ENCODE results near the gene ABHD8. TPM values are rescaled to one million over a fixed set of nuclear protein-coding genes. Genes with fewer than 3 reads are reported as not detected.

The ABHD8 gene
- total and polyA plus RNA-seq, 2 donors (not counting 1 experiment from before 2014, with no cell fraction given), result 5.2 to 7.2 TPM

GRCh38 chr19:17259118-17259780 lies 44.0 kb downstream of the ABHD8 start:
- Histone ChIP-seq H3K4me2 (replicated peaks; ENCODE audit: low read depth, low read length, poor library complexity, severe bottlenecking) (no peak overlapping the region), H3K79me2 (ENCODE audit: control insufficient read depth, insufficient read depth, low read length) (no peaks in the 10 kb centered on the region), H3K36me3 (replicated peaks in 1 of 2; ENCODE audit: control extremely low read depth in 1 of 2, control insufficient read depth in 1 of 2, extremely low read depth in 1 of 2, insufficient read depth in 2 of 2, low read length in 1 of 2) (no peaks in the 10 kb centered on the region), H3K9me3 (ENCODE audit: control extremely low read depth in 1 of 3, control insufficient read depth in 2 of 3, insufficient read depth in 1 of 3, low read length in 2 of 3) (peaks cover 0 to 20% (median 6%) of the 10 kb centered on the region in 3 donors), H3K4me3 (ENCODE audit: control extremely low read depth in 1 of 5, extremely low read depth in 1 of 5, insufficient read depth in 1 of 5, low read depth in 2 of 5, low read length in 4 of 5) (no peak overlapping the region), H2AFZ (ENCODE audit: insufficient read depth, low read depth, low read length, poor library complexity, severe bottlenecking) (no peak overlapping the region), H3K27me3 (replicated peaks in 1 of 4; ENCODE audit: control extremely low read depth in 1 of 4, control insufficient read depth in 3 of 4, insufficient read depth in 4 of 4, low read length in 3 of 4) (no peaks in the 10 kb centered on the region), H3K4me1 (ENCODE audit: control insufficient read depth in 2 of 2, insufficient read depth in 2 of 2, low read length in 2 of 2) (peaks cover 0 to 6% of the 10 kb centered on the region in 2 donors), H3K27ac (ENCODE audit: low read length in 2 of 2) (no peak overlapping the region), H4K20me1 (ENCODE audit: control insufficient read depth, insufficient read depth, low read length, poor library complexity, severe bottlenecking) (no peaks in the 10 kb centered on the region), H3K9ac (ENCODE audit: low read length) (no peak overlapping the region)
- Mint-ChIP-seq H3K27me3 (no peaks in the 10 kb centered on the region), H3K4me1 (peaks cover 5% of the 10 kb centered on the region), H3K27ac (no peak overlapping the region), H3K9me3 (ENCODE audit: insufficient read depth) (no peaks in the 10 kb centered on the region), H3K4me3 (no peak overlapping the region)
- CTCF ChIA-PET, result interaction anchor here (0.7 to 4.8 kb wide), 13 partner anchors 8 to 128 kb away, joined by 3 to 29 read pairs (median 4); partner anchors contain the start of genes BABAM1, MRPL34 and OCEL1
- intact Hi-C loops (cut with micrococcal nuclease), result no loop called here
- ATAC-seq (ENCODE audit: low read depth), result no peak
- TF ChIP-seq EZH2 (IDR thresholded peaks at IDR 0.05; ENCODE audit: borderline replicate concordance, insufficient read depth, low read depth, low read length, poor library complexity, severe bottlenecking) (no peak), CTCF (IDR thresholded peaks at IDR 0.05) (no peak)
- no peak for DNase-seq
- 96% methylated on average over 6 of the region's 9 CpGs for WGBS (ENCODE audit: insufficient coverage)
- POLR2A ChIA-PET, result no interaction called here

- ATAC-seq (ENCODE audit: low read depth), result no peak
- Histone ChIP-seq H3K27me3 (replicated peaks in 1 of 4; ENCODE audit: control extremely low read depth in 1 of 4, control insufficient read depth in 3 of 4, insufficient read depth in 4 of 4, low read length in 3 of 4) (no peaks in the 10 kb centered on the region), H3K4me1 (ENCODE audit: control insufficient read depth in 2 of 2, insufficient read depth in 2 of 2, low read length in 2 of 2) (peaks cover 0 to 6% of the 10 kb centered on the region in 2 donors), H3K36me3 (replicated peaks in 1 of 2; ENCODE audit: control extremely low read depth in 1 of 2, control insufficient read depth in 1 of 2, extremely low read depth in 1 of 2, insufficient read depth in 2 of 2, low read length in 1 of 2) (no peaks in the 10 kb centered on the region), H3K9ac (ENCODE audit: low read length) (no peak overlapping the region), H4K20me1 (ENCODE audit: control insufficient read depth, insufficient read depth, low read length, poor library complexity, severe bottlenecking) (no peaks in the 10 kb centered on the region), H3K9me3 (ENCODE audit: control extremely low read depth in 1 of 3, control insufficient read depth in 2 of 3, insufficient read depth in 1 of 3, low read length in 2 of 3) (peaks cover 0 to 20% (median 6%) of the 10 kb centered on the region in 3 donors), H3K4me2 (replicated peaks; ENCODE audit: low read depth, low read length, poor library complexity, severe bottlenecking) (no peak overlapping the region), H3K4me3 (ENCODE audit: control extremely low read depth in 1 of 5, extremely low read depth in 1 of 5, insufficient read depth in 1 of 5, low read depth in 2 of 5, low read length in 4 of 5) (no peak overlapping the region), H2AFZ (ENCODE audit: insufficient read depth, low read depth, low read length, poor library complexity, severe bottlenecking) (no peak overlapping the region), H3K79me2 (ENCODE audit: control insufficient read depth, insufficient read depth, low read length) (no peaks in the 10 kb centered on the region), H3K27ac (ENCODE audit: low read length in 2 of 2) (no peak overlapping the region)
- H3K27ac Mint-ChIP-seq, result no peak overlapping the region
- H3K27me3 Mint-ChIP-seq, result no peaks in the 10 kb centered on the region
- WGBS (ENCODE audit: insufficient coverage), result 79% methylated on average over 3 of the region's 3 CpGs
- peaks cover 5% of the 10 kb centered on the region for H3K4me1 Mint-ChIP-seq
- no peaks in the 10 kb centered on the region for H3K9me3 Mint-ChIP-seq (ENCODE audit: insufficient read depth)
- DNase-seq, result no peak
- POLR2A ChIA-PET, result interaction anchor here (0.6 kb wide), 1 partner anchor 171 kb away, joined by 3 read pairs; no protein-coding TSS in a partner anchor
- CTCF ChIA-PET, result interaction anchor here (0.6 to 2.3 kb wide), 3 partner anchors 9 to 536 kb away, joined by 3 to 5 read pairs (median 3); partner anchors contain the start of genes ANKLE1 and USHBP1
- H3K4me3 Mint-ChIP-seq, result no peak overlapping the region
- intact Hi-C loops (cut with micrococcal nuclease), result no loop called here
- TF ChIP-seq EZH2 (IDR thresholded peaks at IDR 0.05; ENCODE audit: borderline replicate concordance, insufficient read depth, low read depth, low read length, poor library complexity, severe bottlenecking), result no peak
- TF ChIP-seq CTCF (IDR thresholded peaks at IDR 0.05), result no peak
These were observed 47.1 kb downstream of the ABHD8 start for GRCh38 chr19:17256130-17256529.
